ENCODE data around the gene PER3.

PER3 gene

GRCh38 chr1:7769673-7770412, 14.2 kb upstream of the PER3 start:
- TF ChIP-seq, protein P1, sequence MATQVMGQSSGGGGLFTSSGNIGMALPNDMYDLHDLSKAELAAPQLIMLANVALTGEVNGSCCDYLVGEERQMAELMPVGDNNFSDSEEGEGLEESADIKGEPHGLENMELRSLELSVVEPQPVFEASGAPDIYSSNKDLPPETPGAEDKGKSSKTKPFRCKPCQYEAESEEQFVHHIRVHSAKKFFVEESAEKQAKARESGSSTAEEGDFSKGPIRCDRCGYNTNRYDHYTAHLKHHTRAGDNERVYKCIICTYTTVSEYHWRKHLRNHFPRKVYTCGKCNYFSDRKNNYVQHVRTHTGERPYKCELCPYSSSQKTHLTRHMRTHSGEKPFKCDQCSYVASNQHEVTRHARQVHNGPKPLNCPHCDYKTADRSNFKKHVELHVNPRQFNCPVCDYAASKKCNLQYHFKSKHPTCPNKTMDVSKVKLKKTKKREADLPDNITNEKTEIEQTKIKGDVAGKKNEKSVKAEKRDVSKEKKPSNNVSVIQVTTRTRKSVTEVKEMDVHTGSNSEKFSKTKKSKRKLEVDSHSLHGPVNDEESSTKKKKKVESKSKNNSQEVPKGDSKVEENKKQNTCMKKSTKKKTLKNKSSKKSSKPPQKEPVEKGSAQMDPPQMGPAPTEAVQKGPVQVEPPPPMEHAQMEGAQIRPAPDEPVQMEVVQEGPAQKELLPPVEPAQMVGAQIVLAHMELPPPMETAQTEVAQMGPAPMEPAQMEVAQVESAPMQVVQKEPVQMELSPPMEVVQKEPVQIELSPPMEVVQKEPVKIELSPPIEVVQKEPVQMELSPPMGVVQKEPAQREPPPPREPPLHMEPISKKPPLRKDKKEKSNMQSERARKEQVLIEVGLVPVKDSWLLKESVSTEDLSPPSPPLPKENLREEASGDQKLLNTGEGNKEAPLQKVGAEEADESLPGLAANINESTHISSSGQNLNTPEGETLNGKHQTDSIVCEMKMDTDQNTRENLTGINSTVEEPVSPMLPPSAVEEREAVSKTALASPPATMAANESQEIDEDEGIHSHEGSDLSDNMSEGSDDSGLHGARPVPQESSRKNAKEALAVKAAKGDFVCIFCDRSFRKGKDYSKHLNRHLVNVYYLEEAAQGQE (IDR thresholded peaks at IDR 0.05; ENCODE audit: insufficient read depth in 1 of 2, low read depth in 2 of 2, low read length in 2 of 2) = no peak
- TF ChIP-seq POLR2AphosphoS5 (IDR thresholded peaks at IDR 0.05; ENCODE audit: low read depth, low read length) (no peak), SIN3A (IDR thresholded peaks at IDR 0.05; ENCODE audit: borderline replicate concordance, insufficient read depth, low read length) (no peak), TAF1 (IDR thresholded peaks at IDR 0.05; ENCODE audit: borderline replicate concordance, insufficient read depth, low read length) (no peak), FOXP2 (optimal IDR thresholded peaks at IDR 0.05; ENCODE audit: borderline replicate concordance, extremely low read depth, extremely low read length, insufficient read depth) (no peak)

- TF ChIP-seq FOXP2 (optimal IDR thresholded peaks at IDR 0.05; ENCODE audit: borderline replicate concordance, extremely low read depth, extremely low read length, insufficient read depth) (no peak), TAF1 (IDR thresholded peaks at IDR 0.05; ENCODE audit: borderline replicate concordance, insufficient read depth, low read length) (no peak), SIN3A (IDR thresholded peaks at IDR 0.05; ENCODE audit: borderline replicate concordance, insufficient read depth, low read length) (no peak)
- TF ChIP-seq, protein P1 (IDR thresholded peaks at IDR 0.05; ENCODE audit: insufficient read depth in 1 of 2, low read depth in 2 of 2, low read length in 2 of 2) = no peak
These were observed 13.5 kb upstream of the PER3 start for GRCh38 chr1:7770669-7770996.

- TF ChIP-seq FOXP2 (optimal IDR thresholded peaks at IDR 0.05; ENCODE audit: borderline replicate concordance, extremely low read depth, extremely low read length, insufficient read depth) (peak; percentile 27), SIN3A (IDR thresholded peaks at IDR 0.05; ENCODE audit: borderline replicate concordance, insufficient read depth, low read length) (no peak), TAF1 (IDR thresholded peaks at IDR 0.05; ENCODE audit: borderline replicate concordance, insufficient read depth, low read length) (no peak), POLR2AphosphoS5 (IDR thresholded peaks at IDR 0.05; ENCODE audit: low read depth, low read length) (peak; percentile 68)
- TF ChIP-seq, protein P1 (IDR thresholded peaks at IDR 0.05; ENCODE audit: insufficient read depth in 1 of 2, low read depth in 2 of 2, low read length in 2 of 2) = no peak
These were observed 12.9 kb upstream of the PER3 start, which contains the start of gene VAMP3 for GRCh38 chr1:7770997-7771822. TSS of gene VAMP3 (plus strand) at chr1:7771296. CDS start at chr1:7771384, 88 bp downstream.

DNA sequence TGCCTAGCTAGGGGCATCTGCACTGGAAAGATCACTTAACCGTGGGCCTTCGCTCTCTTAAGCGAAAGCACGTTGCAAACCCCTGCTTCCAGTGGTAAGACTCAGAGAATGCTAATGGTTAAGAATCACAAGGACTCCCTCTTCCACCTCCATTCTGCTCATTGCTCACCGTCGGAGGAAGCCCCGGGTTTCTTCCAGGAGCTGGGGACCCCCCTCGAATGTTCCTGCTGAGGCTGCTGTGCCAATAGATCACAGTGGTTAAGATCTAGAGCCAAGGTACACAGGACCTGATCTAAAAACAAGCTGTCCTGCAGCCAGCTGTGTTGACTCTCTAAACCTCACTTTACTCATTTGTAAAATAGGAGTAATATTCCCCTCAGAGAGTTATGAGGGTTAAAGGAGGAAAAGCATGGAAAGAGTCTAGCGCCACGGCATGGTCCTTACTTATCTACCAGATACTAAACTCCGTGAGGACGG, 12.2 kb upstream of the PER3 start:
- no peak for TF ChIP-seq POLR2AphosphoS5 (IDR thresholded peaks at IDR 0.05; ENCODE audit: low read depth, low read length)
- TF ChIP-seq, protein P1 (IDR thresholded peaks at IDR 0.05; ENCODE audit: insufficient read depth in 1 of 2, low read depth in 2 of 2, low read length in 2 of 2) = no peak
- no peak for TF ChIP-seq TAF1 (IDR thresholded peaks at IDR 0.05; ENCODE audit: borderline replicate concordance, insufficient read depth, low read length)
- no peak for TF ChIP-seq FOXP2 (optimal IDR thresholded peaks at IDR 0.05; ENCODE audit: borderline replicate concordance, extremely low read depth, extremely low read length, insufficient read depth)
- no peak for TF ChIP-seq SIN3A (IDR thresholded peaks at IDR 0.05; ENCODE audit: borderline replicate concordance, insufficient read depth, low read length)
